Measurements from ENCODE around the gene MGMT. TPM values are rescaled to one million over a fixed set of nuclear protein-coding genes. Genes with fewer than 3 reads are reported as not detected.

MGMT gene
- total RNA-seq, 1 experiment from 2014 or later, result 11.5 TPM

- Histone ChIP-seq H3K4me3 (replicated peaks in 1 of 2; ENCODE audit: low read depth in 1 of 2, low read length in 2 of 2) (no peak overlapping the region), H3K36me3 (ENCODE audit: control insufficient read depth in 1 of 2, insufficient read depth in 2 of 2, low read length in 2 of 2) (no peaks in the 10 kb centered on the region), H3K79me2 (ENCODE audit: insufficient read depth, low read length) (no peaks in the 10 kb centered on the region), H3K9me2 (ENCODE audit: insufficient read depth) (no peaks in the 10 kb centered on the region), H3K9ac (ENCODE audit: low read length) (no peak overlapping the region), H3K4me1 (ENCODE audit: control insufficient read depth in 1 of 2, insufficient read depth in 2 of 2, low read length in 2 of 2) (no peaks in the 10 kb centered on the region), H2AFZ (ENCODE audit: low read depth, low read length, poor library complexity, severe bottlenecking) (no peak overlapping the region), H3K27ac (ENCODE audit: low read depth, low read length) (no peak overlapping the region), H3K27me3 (ENCODE audit: insufficient read depth, low read length) (no peaks in the 10 kb centered on the region), H4K20me1 (ENCODE audit: insufficient read depth) (no peaks in the 10 kb centered on the region; the same call in 1 of the 2 replicates), H3K4me2 (ENCODE audit: low read length) (no peak overlapping the region), H3K9me3 (ENCODE audit: control insufficient read depth in 1 of 2, insufficient read depth in 1 of 2, low read depth in 1 of 2, low read length in 2 of 2) (peaks cover 12 to 32% of the 10 kb centered on the region in 2 experiments; a peak in 2 of 4 replicates)
- RAD21 ChIA-PET (ENCODE audit: low non-redundant PET in 1 of 2, low total read pairs in 2 of 2, uncharacterized antibody in 2 of 2, unreplicated experiment in 2 of 2), result no interaction called here
- TF ChIP-seq SP1 (IDR thresholded peaks at IDR 0.05; ENCODE audit: low read depth), result no peak
- TF ChIP-seq CEBPB (IDR thresholded peaks at IDR 0.05; ENCODE audit: low read depth), result no peak
- no peak for TF ChIP-seq EGR1 (IDR thresholded peaks at IDR 0.05; ENCODE audit: low read depth)
- TF ChIP-seq CBX3 (IDR thresholded peaks at IDR 0.05; ENCODE audit: low read depth), result no peak
- no peak for TF ChIP-seq ZBTB33 (IDR thresholded peaks at IDR 0.05; ENCODE audit: extremely low read depth, insufficient replicate concordance, low read length)
- no peak for TF ChIP-seq POLR2AphosphoS5 (IDR thresholded peaks at IDR 0.05; ENCODE audit: low read depth, low read length)
- TF ChIP-seq SRF (IDR thresholded peaks at IDR 0.05; ENCODE audit: low read depth), result no peak
- TF ChIP-seq JUND (IDR thresholded peaks at IDR 0.05), result no peak
- no peak for TF ChIP-seq RAD21 (IDR thresholded peaks at IDR 0.05; ENCODE audit: low read depth)
- ATAC-seq (no peak), DNase-seq (ENCODE audit: low read depth, low spot score) (no peak)
- intact Hi-C loops (cut with micrococcal nuclease), result no loop called here
- CTCF ChIA-PET, result no interaction called here
- BruUV-seq (replicated peaks), result no TSS peak
- POLR2A ChIA-PET, result no interaction called here
Measured at GRCh38 chr10:129476431-129476830, 9.4 kb downstream of the MGMT start.

- ATAC-seq (no peak), DNase-seq (ENCODE audit: low read depth, low spot score) (no peak)
- intact Hi-C loops (cut with micrococcal nuclease), result no loop called here
- Histone ChIP-seq H4K20me1 (ENCODE audit: insufficient read depth) (no peaks in the 10 kb centered on the region; the same call in 1 of the 2 replicates), H3K27ac (ENCODE audit: low read depth, low read length) (no peak overlapping the region), H3K27me3 (ENCODE audit: insufficient read depth, low read length) (no peaks in the 10 kb centered on the region), H3K36me3 (ENCODE audit: control insufficient read depth in 1 of 2, insufficient read depth in 2 of 2, low read length in 2 of 2) (no peaks in the 10 kb centered on the region), H3K9me3 (ENCODE audit: control insufficient read depth in 1 of 2, insufficient read depth in 1 of 2, low read depth in 1 of 2, low read length in 2 of 2) (peaks cover 18 to 36% of the 10 kb centered on the region in 2 experiments; a peak in 3 of 4 replicates), H3K9me2 (ENCODE audit: insufficient read depth) (no peaks in the 10 kb centered on the region), H3K4me1 (ENCODE audit: control insufficient read depth in 1 of 2, insufficient read depth in 2 of 2, low read length in 2 of 2) (no peaks in the 10 kb centered on the region), H3K79me2 (ENCODE audit: insufficient read depth, low read length) (no peaks in the 10 kb centered on the region), H2AFZ (ENCODE audit: low read depth, low read length, poor library complexity, severe bottlenecking) (no peak overlapping the region), H3K4me3 (replicated peaks in 1 of 2; ENCODE audit: low read depth in 1 of 2, low read length in 2 of 2) (no peak overlapping the region), H3K4me2 (ENCODE audit: low read length) (no peak overlapping the region), H3K9ac (ENCODE audit: low read length) (no peak overlapping the region)
- ChIA-PET POLR2A (no interaction called here), CTCF (no interaction called here), RAD21 (ENCODE audit: low non-redundant PET in 1 of 2, low total read pairs in 2 of 2, uncharacterized antibody in 2 of 2, unreplicated experiment in 2 of 2) (no interaction called here)
- TF ChIP-seq CBX3 (IDR thresholded peaks at IDR 0.05; ENCODE audit: low read depth) (no peak), YY1 (IDR thresholded peaks at IDR 0.05; ENCODE audit: extremely low read depth, insufficient replicate concordance, low read depth, low read length) (no peak), SIN3A (IDR thresholded peaks at IDR 0.05; ENCODE audit: low read depth) (no peak), ZNF274 (IDR thresholded peaks at IDR 0.05; ENCODE audit: low read depth, low read length) (no peak), EGR1 (IDR thresholded peaks at IDR 0.05; ENCODE audit: low read depth) (no peak), REST (IDR thresholded peaks at IDR 0.05; ENCODE audit: low read depth) (no peak)
- BruUV-seq (replicated peaks), result no TSS peak
Measured at GRCh38 chr10:129477051-129477450, 10.0 kb downstream of the MGMT start.
